ENCODE results near the gene CLDN5.

Gene CLDN5

GRCh38 chr22:19514831-19515565 lies 9.2 kb downstream of the CLDN5 start:
- TF ChIP-seq SIN3A (IDR thresholded peaks at IDR 0.05; ENCODE audit: borderline replicate concordance, insufficient read depth, low read length) (no peak), TAF1 (IDR thresholded peaks at IDR 0.05; ENCODE audit: borderline replicate concordance, insufficient read depth, low read length) (no peak), POLR2AphosphoS5 (IDR thresholded peaks at IDR 0.05; ENCODE audit: low read depth, low read length) (no peak), FOXP2 (optimal IDR thresholded peaks at IDR 0.05; ENCODE audit: borderline replicate concordance, extremely low read depth, extremely low read length, insufficient read depth) (no peak), REST (IDR thresholded peaks at IDR 0.05; ENCODE audit: insufficient read depth in 1 of 2, low read depth in 2 of 2, low read length in 2 of 2) (no peak)

DNA sequence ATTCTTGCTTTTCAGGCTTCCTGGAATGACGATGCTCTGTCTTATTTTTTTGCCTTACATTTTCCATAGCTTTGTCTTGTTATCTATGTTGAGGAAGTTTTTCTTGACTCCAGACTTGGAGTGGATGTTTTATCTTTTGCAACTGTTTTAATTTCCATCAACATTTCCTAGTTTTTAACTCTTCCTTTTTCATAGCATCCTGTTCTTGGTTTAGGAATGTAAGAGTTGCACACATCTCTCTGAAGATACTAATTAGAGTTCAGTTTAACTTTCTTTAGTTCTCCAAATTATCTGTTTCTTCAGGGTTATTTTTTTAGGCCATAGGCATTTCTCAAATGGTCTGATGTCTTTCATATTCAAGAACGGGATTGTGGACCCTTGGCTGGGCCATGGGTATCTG lies 10.4 kb downstream of the CLDN5 start:
- TF ChIP-seq TAF1 (IDR thresholded peaks at IDR 0.05; ENCODE audit: borderline replicate concordance, insufficient read depth, low read length) (no peak), SIN3A (IDR thresholded peaks at IDR 0.05; ENCODE audit: borderline replicate concordance, insufficient read depth, low read length) (no peak), REST (IDR thresholded peaks at IDR 0.05; ENCODE audit: insufficient read depth in 1 of 2, low read depth in 2 of 2, low read length in 2 of 2) (no peak), FOXP2 (optimal IDR thresholded peaks at IDR 0.05; ENCODE audit: borderline replicate concordance, extremely low read depth, extremely low read length, insufficient read depth) (no peak), POLR2AphosphoS5 (IDR thresholded peaks at IDR 0.05; ENCODE audit: low read depth, low read length) (no peak)

GRCh38 chr22:19510919-19511341 lies 13.3 kb downstream of the CLDN5 start:
- TF ChIP-seq FOXP2 (optimal IDR thresholded peaks at IDR 0.05; ENCODE audit: borderline replicate concordance, extremely low read depth, extremely low read length, insufficient read depth) (no peak), REST (IDR thresholded peaks at IDR 0.05; ENCODE audit: insufficient read depth in 1 of 2, low read depth in 2 of 2, low read length in 2 of 2) (no peak), POLR2AphosphoS5 (IDR thresholded peaks at IDR 0.05; ENCODE audit: low read depth, low read length) (no peak), SIN3A (IDR thresholded peaks at IDR 0.05; ENCODE audit: borderline replicate concordance, insufficient read depth, low read length) (no peak)

DNA sequence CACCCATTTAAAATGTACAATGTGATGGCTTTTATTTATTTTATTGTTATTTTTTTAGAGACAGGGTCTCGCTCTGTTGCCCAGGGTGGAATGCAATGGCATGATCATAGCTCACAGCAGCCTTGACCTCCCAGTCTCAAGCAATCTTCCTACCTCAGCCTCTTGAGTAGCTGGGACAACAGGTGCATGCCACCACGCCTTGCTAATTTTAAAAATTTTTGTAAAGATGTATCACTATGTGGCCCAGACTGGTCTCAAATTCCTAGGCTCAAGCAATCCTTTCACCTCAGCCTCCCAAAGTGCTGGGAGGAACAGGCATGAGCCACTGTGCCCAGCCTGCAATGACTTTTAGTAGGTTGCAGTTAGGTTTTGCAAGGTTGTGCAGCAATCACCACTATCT lies 14.3 kb downstream of the CLDN5 start:
- TF ChIP-seq REST (IDR thresholded peaks at IDR 0.05; ENCODE audit: insufficient read depth in 1 of 2, low read depth in 2 of 2, low read length in 2 of 2) (no peak), TAF1 (IDR thresholded peaks at IDR 0.05; ENCODE audit: borderline replicate concordance, insufficient read depth, low read length) (no peak), SIN3A (IDR thresholded peaks at IDR 0.05; ENCODE audit: borderline replicate concordance, insufficient read depth, low read length) (no peak), FOXP2 (optimal IDR thresholded peaks at IDR 0.05; ENCODE audit: borderline replicate concordance, extremely low read depth, extremely low read length, insufficient read depth) (no peak), POLR2AphosphoS5 (IDR thresholded peaks at IDR 0.05; ENCODE audit: low read depth, low read length) (no peak)
